OCI-LY3 (cell line): ENCODE measurements around the gene PLAAT4.

Source experiments
- EZH2phosphoT487 ChIP-seq: fragments of 200-600 bp; shearing (Covaris generic); IDR thresholded peaks from 2 replicates; pipeline ENCODE4 v1.6.1; 2018; ENCODE audit warnings: antibody characterized with exemption, mixed run types, low read depth
- TF ChIP-seq, protein P1 (sequence below): fragments of 200-600, 300-600 bp; sonication (generic); IDR thresholded peaks from 2 replicates; pipeline ENCODE4 v1.5.1; 2014; ENCODE audit warnings: antibody characterized with exemption, low read length, low read depth

- TF ChIP-seq, protein P1, sequence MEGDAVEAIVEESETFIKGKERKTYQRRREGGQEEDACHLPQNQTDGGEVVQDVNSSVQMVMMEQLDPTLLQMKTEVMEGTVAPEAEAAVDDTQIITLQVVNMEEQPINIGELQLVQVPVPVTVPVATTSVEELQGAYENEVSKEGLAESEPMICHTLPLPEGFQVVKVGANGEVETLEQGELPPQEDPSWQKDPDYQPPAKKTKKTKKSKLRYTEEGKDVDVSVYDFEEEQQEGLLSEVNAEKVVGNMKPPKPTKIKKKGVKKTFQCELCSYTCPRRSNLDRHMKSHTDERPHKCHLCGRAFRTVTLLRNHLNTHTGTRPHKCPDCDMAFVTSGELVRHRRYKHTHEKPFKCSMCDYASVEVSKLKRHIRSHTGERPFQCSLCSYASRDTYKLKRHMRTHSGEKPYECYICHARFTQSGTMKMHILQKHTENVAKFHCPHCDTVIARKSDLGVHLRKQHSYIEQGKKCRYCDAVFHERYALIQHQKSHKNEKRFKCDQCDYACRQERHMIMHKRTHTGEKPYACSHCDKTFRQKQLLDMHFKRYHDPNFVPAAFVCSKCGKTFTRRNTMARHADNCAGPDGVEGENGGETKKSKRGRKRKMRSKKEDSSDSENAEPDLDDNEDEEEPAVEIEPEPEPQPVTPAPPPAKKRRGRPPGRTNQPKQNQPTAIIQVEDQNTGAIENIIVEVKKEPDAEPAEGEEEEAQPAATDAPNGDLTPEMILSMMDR: no peak
- no peak for TF ChIP-seq EZH2phosphoT487
These were observed 44.8 kb upstream of the PLAAT4 start for GRCh38 chr11:63491636-63492372.
